Neutrophil (primary cell): ENCODE data around the gene BRD7.

Experiments
- H3K27ac ChIP-seq: fragments of 200-600 bp; sonication (generic); 2 replicates; pipeline ENCODE4 v1.5.1; 2016; ENCODE audit warnings: mild to moderate bottlenecking, moderate library complexity
- H3K27me3 ChIP-seq: fragments of 200-600 bp; sonication (generic); 2 replicates; pipeline ENCODE4 v1.6.0; 2016; ENCODE audit warnings: mild to moderate bottlenecking
- H3K36me3 ChIP-seq: fragments of 200-600 bp; sonication (generic); 2 replicates; pipeline ENCODE4 v1.5.1; 2017
- H3K4me1 ChIP-seq, 2 experiments: fragments of 200-600 bp in 1 of 2; sonication (generic) in 1 of 2; 1 replicate in 1 of 2; 2 replicates in 1 of 2; pipeline versions ENCODE4 v1.5.1 to v1.6.1; 2013 to 2016; ENCODE audit warnings: low read depth in 1 of 2, low read length in 1 of 2, mild to moderate bottlenecking in 1 of 2, moderate library complexity in 1 of 2; ENCODE audit not compliant: control insufficient read depth in 1 of 2, insufficient read depth in 1 of 2
- H3K4me3 ChIP-seq, 2 experiments: fragments of 200-600 bp in 1 of 2; sonication (generic) in 1 of 2; 1 replicate in 1 of 2; 2 replicates in 1 of 2; pipeline ENCODE4 v1.5.1; 2013 to 2016; ENCODE audit warnings: low read depth in 1 of 2, low read length in 1 of 2, mild to moderate bottlenecking in 1 of 2, moderate library complexity in 1 of 2
- H3K9me3 ChIP-seq: fragments of 200-600 bp; sonication (generic); 2 replicates; pipeline ENCODE4 v1.5.1; 2016
- TF ChIP-seq, protein P1 (sequence below): fragments of 200-600 bp; sonication (generic); IDR thresholded peaks from 2 replicates; pipeline ENCODE4 v1.5.1; 2016; ENCODE audit warnings: antibody characterized with exemption

The BRD7 gene

DNA sequence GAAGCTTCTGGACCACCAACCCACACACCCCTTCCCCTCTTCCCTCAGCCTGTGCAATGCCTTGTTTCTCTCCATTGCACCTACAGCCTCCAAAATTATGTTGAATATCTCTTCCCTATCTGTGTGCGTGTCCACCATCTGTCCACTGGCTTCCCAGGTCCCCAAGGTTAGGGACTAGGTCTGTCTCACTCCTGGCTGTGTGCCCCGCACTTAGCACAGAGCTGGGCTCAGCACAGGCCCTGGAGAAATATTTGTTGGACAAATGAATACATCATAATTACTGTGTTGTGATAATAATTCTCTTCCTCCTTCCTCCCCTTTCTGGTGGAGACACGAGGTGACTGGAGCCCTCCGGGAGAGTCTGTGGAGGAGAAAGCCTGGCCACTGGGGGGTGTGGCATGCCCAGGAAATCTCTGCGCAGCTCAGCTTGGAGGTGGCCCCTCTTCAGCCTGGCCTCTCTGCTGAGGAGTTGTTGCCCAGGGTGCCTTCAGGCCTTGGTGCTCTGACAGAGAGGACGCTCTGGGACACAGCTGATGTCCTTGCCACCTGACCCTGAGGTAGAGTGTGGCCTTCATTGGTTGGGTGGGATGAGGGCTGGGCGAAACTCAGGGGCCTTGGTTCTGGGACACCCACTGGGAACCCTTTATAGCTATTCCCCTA lies 3.3 kb upstream of the BRD7 start:
- TF ChIP-seq, protein P1, sequence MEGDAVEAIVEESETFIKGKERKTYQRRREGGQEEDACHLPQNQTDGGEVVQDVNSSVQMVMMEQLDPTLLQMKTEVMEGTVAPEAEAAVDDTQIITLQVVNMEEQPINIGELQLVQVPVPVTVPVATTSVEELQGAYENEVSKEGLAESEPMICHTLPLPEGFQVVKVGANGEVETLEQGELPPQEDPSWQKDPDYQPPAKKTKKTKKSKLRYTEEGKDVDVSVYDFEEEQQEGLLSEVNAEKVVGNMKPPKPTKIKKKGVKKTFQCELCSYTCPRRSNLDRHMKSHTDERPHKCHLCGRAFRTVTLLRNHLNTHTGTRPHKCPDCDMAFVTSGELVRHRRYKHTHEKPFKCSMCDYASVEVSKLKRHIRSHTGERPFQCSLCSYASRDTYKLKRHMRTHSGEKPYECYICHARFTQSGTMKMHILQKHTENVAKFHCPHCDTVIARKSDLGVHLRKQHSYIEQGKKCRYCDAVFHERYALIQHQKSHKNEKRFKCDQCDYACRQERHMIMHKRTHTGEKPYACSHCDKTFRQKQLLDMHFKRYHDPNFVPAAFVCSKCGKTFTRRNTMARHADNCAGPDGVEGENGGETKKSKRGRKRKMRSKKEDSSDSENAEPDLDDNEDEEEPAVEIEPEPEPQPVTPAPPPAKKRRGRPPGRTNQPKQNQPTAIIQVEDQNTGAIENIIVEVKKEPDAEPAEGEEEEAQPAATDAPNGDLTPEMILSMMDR: no peak
- Histone ChIP-seq H3K27ac (no peak overlapping the region), H3K9me3 (no peaks in the 10 kb centered on the region), H3K36me3 (no peaks in the 10 kb centered on the region), H3K4me1 (peaks cover 11 to 16% of the 10 kb centered on the region in 2 experiments), H3K27me3 (peaks cover 6% of the 10 kb centered on the region), H3K4me3 (no peak overlapping the region)

DNA sequence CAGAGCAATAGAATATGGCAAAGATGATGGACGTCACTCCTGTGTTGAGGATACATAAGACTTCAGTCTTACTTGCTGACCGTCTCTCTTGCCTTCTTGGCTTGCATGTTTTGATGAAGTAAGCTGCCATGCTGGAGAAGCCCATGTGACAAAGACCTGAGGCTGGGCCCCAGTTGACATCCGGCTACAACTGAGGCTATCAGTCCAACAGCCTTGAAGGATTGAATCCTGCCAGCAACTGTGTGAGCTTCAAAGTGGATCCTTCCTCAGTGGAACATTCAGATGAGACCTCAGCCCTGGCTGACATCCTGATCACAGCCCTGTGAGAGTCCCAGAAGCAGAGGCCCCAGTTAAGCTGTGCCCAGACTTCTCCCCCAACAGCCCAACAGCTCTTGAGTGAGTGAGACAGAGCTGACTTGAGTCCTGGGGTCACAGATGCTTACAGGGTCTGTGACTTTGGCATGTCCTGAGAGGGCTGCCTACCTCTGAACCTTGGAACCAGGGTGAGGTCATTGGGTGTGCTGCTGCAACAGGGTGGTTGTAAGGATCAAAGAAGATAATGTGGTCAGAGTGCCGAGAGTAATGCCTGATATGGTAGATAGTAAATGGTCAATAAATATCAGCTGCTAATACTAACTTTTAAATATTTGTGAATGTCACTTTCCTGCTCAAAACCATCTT lies 2.4 kb upstream of the BRD7 start:
- TF ChIP-seq, protein P1: no peak
- no peaks in the 10 kb centered on the region for H3K9me3 ChIP-seq
- peaks cover 6% of the 10 kb centered on the region for H3K27me3 ChIP-seq
- H3K36me3 ChIP-seq: no peaks in the 10 kb centered on the region
- H3K4me3 ChIP-seq: no peak overlapping the region
- no peak overlapping the region for H3K27ac ChIP-seq
- H3K4me1 ChIP-seq: peaks cover 20 to 23% of the 10 kb centered on the region in 2 experiments

DNA sequence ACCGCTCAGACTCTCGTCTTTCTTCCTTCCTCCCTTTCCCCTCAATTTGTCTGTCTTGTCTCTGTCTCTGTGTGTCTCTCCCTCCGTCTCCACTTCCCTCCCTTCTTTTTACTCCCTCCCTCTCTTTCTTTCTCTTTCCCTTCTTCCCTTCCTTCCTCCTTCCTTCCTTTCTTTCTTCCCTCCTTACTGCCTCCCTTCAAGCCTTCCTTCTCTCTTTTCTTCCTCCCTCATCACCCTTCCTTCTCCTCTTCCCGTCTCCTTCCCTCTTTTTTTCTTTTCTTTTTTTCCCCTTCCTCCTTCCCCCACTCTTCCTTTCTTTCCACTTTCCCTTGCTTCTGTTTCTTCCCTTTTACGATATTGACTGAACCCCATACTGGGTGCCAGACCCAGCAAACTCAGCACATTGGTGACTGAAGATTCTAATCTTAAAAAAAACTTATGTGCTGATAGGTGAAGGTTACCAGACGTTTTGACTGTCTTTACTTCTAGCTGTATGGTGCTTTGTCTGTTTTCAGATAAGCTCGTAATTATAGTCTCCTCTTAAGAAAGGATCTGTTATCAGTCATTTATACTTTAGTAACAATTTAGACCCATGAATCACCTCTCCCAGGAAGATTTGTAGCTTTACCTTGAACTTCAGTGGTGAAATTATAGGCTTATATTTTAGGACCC lies 481 bp upstream of the BRD7 start:
- Histone ChIP-seq H3K4me1 (peaks cover 25 to 26% of the 10 kb centered on the region in 2 experiments), H3K4me3 (peak overlapping the region; percentile 51 to 80), H3K27me3 (peaks cover 6% of the 10 kb centered on the region), H3K36me3 (peaks cover 6% of the 10 kb centered on the region), H3K9me3 (no peaks in the 10 kb centered on the region), H3K27ac (no peak overlapping the region)
- TF ChIP-seq, protein P1: no peak

DNA sequence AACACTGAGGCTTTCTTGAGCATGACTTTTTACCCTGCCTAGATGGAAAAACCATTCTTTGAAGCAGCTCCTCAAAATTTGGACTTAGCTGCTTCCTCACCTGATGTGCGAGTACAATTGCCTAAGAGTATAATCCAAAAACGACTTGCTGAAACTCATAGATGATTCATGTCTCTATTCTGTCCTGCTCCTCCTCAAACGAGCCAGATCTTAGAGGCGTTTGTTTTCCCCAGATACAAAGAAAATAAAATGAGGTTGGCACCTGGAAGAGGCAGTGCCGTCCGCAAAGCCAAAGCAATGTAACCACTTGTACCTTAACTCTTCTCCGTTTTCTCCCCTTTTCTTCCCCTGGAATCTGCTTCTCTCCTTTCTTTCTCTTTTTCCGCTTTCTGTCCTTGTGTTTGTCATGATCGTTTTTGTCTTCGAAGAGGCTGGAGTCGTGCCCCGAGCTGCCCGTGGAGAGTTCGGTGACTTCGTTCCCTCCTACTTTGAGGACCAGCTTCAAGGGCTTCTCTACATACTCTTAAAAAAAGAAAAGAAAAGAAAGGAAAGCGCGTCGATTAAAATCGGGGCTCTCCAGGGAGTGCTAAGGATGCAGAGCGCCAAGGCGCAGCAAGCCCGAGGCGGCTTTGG lies 895 bp downstream of the BRD7 start:
- TF ChIP-seq, protein P1: no peak
- peaks cover 14% of the 10 kb centered on the region for H3K36me3 ChIP-seq
- H3K27me3 ChIP-seq: no peaks in the 10 kb centered on the region
- H3K9me3 ChIP-seq: no peaks in the 10 kb centered on the region
- peak overlapping the region; percentile 74 for H3K27ac ChIP-seq
- H3K4me3 ChIP-seq: peak overlapping the region; percentile 80 to 88
- H3K4me1 ChIP-seq: peaks cover 25 to 26% of the 10 kb centered on the region in 2 experiments

DNA sequence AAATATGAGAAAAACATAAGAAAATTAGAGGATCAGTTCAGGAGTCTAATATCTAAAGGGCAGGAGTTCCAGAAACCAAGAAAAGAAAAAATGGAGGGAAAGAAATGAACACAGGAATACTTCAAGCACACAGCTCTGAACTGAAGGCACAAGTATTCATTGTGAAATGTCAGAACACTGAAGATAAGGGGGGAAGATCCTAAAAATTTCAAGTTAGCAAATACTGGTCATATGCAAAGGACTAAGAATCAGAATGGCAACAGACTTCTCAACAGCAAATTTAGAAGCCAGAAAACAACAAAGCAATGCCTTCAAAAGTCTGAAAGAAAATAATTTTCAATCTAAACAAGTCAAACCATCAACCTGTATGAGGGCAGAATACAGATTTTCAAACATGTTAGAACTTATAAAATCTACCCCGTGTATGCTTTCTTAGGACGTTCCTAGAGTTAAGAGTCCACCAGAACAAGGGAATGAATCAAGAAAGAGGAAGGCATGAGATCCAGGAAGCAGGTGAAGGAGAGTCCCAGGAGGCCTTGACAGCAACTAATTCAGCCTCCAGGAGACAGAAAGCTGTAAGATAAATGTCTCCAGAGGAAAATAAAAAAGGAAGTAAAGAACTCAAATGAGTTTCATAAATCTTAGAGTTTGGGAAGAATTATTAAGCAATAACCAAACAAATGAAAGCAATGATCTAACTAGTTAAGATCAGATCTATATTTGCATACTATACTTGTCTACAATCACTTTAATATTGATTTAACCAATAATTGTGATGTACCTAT lies 2.8 kb downstream of the BRD7 start:
- no peaks in the 10 kb centered on the region for H3K27me3 ChIP-seq
- TF ChIP-seq, protein P1: no peak
- H3K9me3 ChIP-seq: no peaks in the 10 kb centered on the region
- peaks cover 25 to 26% of the 10 kb centered on the region in 2 experiments for H3K4me1 ChIP-seq
- peaks cover 20% of the 10 kb centered on the region for H3K36me3 ChIP-seq
- H3K27ac ChIP-seq: peak overlapping the region; percentile 9
- H3K4me3 ChIP-seq: no peak overlapping the region
